Fibroblast of the aortic adventitia (primary cell): ENCODE measurements around the gene ZNF408. TPM values are rescaled to one million over a fixed set of nuclear protein-coding genes. Genes with fewer than 3 reads are reported as not detected.

ENCODE experiments used
- DNase-seq: peaks from one replicate; pipeline ENCODE4 v3.0.0-alpha.2; 2010; ENCODE audit warnings: low read depth
- H3K4me3 ChIP-seq: 2 replicates; pipeline ENCODE4 v1.5.1; 2011; ENCODE audit warnings: low read depth, mild to moderate bottlenecking, control low read depth, low read length, moderate library complexity
- CTCF ChIP-seq: IDR thresholded peaks from 2 replicates; pipeline ENCODE4 v1.5.1; 2011; ENCODE audit warnings: mild to moderate bottlenecking, low read length, control low read depth, inconsistent platforms; ENCODE audit not compliant: insufficient read depth
- total RNA-seq: library from RNA; depleted of rRNA; stranded (reverse); fragments of >200 nt; gene quantifications from 2 replicates; pipeline ENCODE4 v1.2.3, GENCODE V29; 2012; ENCODE audit warnings: low replicate concordance

ZNF408 gene
- total RNA-seq, 1 donor, result 9.3 TPM

GRCh38 chr11:46686886-46687795, 13.7 kb upstream of the ZNF408 start:
- H3K4me3 ChIP-seq, result no peak overlapping the region
- no peak for TF ChIP-seq CTCF
- peak; percentile 94 for DNase-seq

- DNase-seq, result no peak
- no peak for TF ChIP-seq CTCF
- no peak overlapping the region for H3K4me3 ChIP-seq
Measured at GRCh38 chr11:46690702-46691101, 10.1 kb upstream of the ZNF408 start.

- no peak for TF ChIP-seq CTCF
- no peak overlapping the region for H3K4me3 ChIP-seq
- no peak for DNase-seq
Measured at GRCh38 chr11:46692450-46692849, 8.4 kb upstream of the ZNF408 start.

GRCh38 chr11:46693597-46694012, 7.2 kb upstream of the ZNF408 start:
- no peak for TF ChIP-seq CTCF
- no peak overlapping the region for H3K4me3 ChIP-seq
- DNase-seq, result peak; percentile 75

- no peak for TF ChIP-seq CTCF
- DNase-seq, result no peak
- H3K4me3 ChIP-seq, result no peak overlapping the region
Measured at GRCh38 chr11:46694072-46694471, 6.8 kb upstream of the ZNF408 start.

- DNase-seq, result no peak
- no peak for TF ChIP-seq CTCF
- no peak overlapping the region for H3K4me3 ChIP-seq
Measured at GRCh38 chr11:46694607-46695006, 6.2 kb upstream of the ZNF408 start.
